ENCODE measurements around the gene FARP1. TPM values are rescaled to one million over a fixed set of nuclear protein-coding genes. Genes with fewer than 3 reads are reported as not detected.

The FARP1 gene
- total and polyA plus RNA-seq, 10 of the 15 experiments (the other 5 are each of a cell fraction or from before 2014, with no cell fraction given): 0.17 to 6.9 (median 0.68) TPM

DNA sequence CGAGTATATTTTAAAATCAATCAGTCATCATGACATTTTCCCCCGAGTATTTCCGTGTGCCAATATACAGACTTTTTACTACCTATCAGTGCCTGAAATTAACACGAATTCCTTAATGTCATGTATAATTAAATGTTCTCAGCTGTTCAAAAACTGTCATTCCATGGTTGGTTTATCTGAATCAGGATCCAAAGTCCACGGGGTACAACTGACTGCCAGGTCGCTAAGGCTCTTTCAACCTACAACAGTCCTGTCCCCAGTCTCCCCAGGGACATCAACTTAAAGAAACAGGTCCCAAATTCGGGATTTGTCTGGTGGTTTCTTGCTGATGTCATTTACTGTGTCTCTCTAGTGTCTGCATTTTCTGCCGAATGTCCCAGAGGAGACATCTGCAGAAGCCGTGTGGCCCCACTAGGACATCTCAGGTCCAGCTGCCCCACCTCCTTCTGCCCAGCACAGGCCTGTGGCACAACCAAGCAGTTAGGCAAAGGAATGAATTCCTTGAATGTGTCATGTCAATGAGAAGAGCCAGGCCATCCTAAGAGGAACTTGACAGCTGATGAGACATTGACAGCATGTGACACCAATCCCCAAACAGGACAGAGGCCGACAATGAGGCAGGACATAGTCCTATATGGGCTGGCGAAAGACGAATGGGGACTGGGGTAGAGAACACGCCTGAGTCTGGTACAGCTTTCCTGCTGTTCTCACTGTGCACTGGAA, 324.5 kb downstream of the FARP1 start:
- Histone ChIP-seq H3K36me3 (ENCODE audit: control insufficient read depth in 2 of 2, insufficient read depth in 2 of 2, low read length in 1 of 2) (peaks cover 30 to 57% of the 10 kb centered on the region in 2 experiments), H3K4me3 (no peak overlapping the region), H4K20me1 (ENCODE audit: control insufficient read depth, insufficient read depth) (no peaks in the 10 kb centered on the region; the same call in 1 of the 2 replicates), H3K4me2 (ENCODE audit: control insufficient read depth, insufficient read depth) (no peak overlapping the region), H3K27ac (ENCODE audit: control insufficient read depth, insufficient read depth) (no peak overlapping the region), H2AFZ (ENCODE audit: control insufficient read depth, low read depth, low read length) (no peak overlapping the region), H3K79me2 (ENCODE audit: control insufficient read depth, insufficient read depth, low read length) (no peaks in the 10 kb centered on the region; the same call in 1 of the 2 replicates), H3K4me1 (ENCODE audit: control insufficient read depth, insufficient read depth, low read length) (no peaks in the 10 kb centered on the region), H3K9me3 (replicated peaks; ENCODE audit: control insufficient read depth, insufficient read depth, low read length) (no peaks in the 10 kb centered on the region), H3K27me3 (replicated peaks in 1 of 2; ENCODE audit: control insufficient read depth in 2 of 2, insufficient read depth in 2 of 2, low read length in 1 of 2) (no peaks in the 10 kb centered on the region), H3K9ac (ENCODE audit: control insufficient read depth, insufficient read depth, low read length) (no peak overlapping the region)
- POLR2A ChIA-PET: interaction anchor here (0.6 kb wide), 1 partner anchor 164 kb away, joined by 6 read pairs; no protein-coding TSS in a partner anchor
- FAIRE-seq: no peak
- in situ Hi-C loops (cut with MboI) (no loop called here), intact Hi-C loops (cut with micrococcal nuclease; ENCODE audit: unreplicated experiment) (loop anchor here (5.0 kb wide), 1 partner anchor 185 kb away; no protein-coding TSS in a partner anchor)
- BruUV-seq (replicated peaks): no TSS peak
- RAD21 ChIA-PET (ENCODE audit: unreplicated experiment): interaction anchor here (1.0 to 1.5 kb wide), 2 partner anchors 186 to 433 kb away, joined by 3 read pairs; no protein-coding TSS in a partner anchor
- WGBS (ENCODE audit: insufficient coverage, insufficient replicate concordance, low lambda C conversion rate, missing lambda C conversion rate): 88% methylated on average over 13 of the region's 13 CpGs
- ATAC-seq: no peak
- SMC1A ChIA-PET (ENCODE audit: uncharacterized antibody, unreplicated experiment): interaction anchor here (0.8 to 2.9 kb wide), 9 partner anchors 15 to 611 kb away, joined by 3 to 15 read pairs (median 5); no protein-coding TSS in a partner anchor
- CTCF ChIA-PET: interaction anchor here (0.6 to 6.5 kb wide), 15 partner anchors 8 to 611 kb away, joined by 3 to 54 read pairs (median 5); no protein-coding TSS in a partner anchor
- no peak for DNase-seq (ENCODE audit: low read depth, low spot score)
- TF ChIP-seq ZNF592 (IDR thresholded peaks at IDR 0.05): no peak
- TF ChIP-seq STAT1 (conservative IDR thresholded peaks at IDR 0.05): no peak
- TF ChIP-seq RUNX3 (IDR thresholded peaks at IDR 0.05; ENCODE audit: low read length): no peak
- no peak for TF ChIP-seq NFIC (IDR thresholded peaks at IDR 0.05; ENCODE audit: low read depth, low read length)
- TF ChIP-seq RCOR1 (conservative IDR thresholded peaks at IDR 0.05; ENCODE audit: low read depth, low read length): no peak
- no peak for TF ChIP-seq CBX5 (IDR thresholded peaks at IDR 0.05; ENCODE audit: low read depth)
- no peak for TF ChIP-seq ZBTB4 (CRISPR knock-in tag; IDR thresholded peaks at IDR 0.05)
- no peak for TF ChIP-seq TBL1XR1 (IDR thresholded peaks at IDR 0.05; ENCODE audit: low read depth, low read length)
- TF ChIP-seq CEBPB (IDR thresholded peaks at IDR 0.05; ENCODE audit: borderline replicate concordance in 1 of 2, low read depth in 2 of 2, low read length in 2 of 2): no peak
- TF ChIP-seq BHLHE40 (IDR thresholded peaks at IDR 0.05; ENCODE audit: borderline replicate concordance in 1 of 2, low read depth in 2 of 2, low read length in 1 of 2): no peak
